Effector memory CD4-positive, alpha-beta T cell (primary cell): ENCODE measurements around the gene RBM14.
"Not testable (repeated sequence)": the region's sequence is repeated elsewhere in the genome, so short reads cannot be mapped to it uniquely, and the experiment has no call there.

ENCODE experiments used
- DNase-seq, 3 donors: peaks; one replicate each; pipeline ENCODE4 v3.0.0-alpha.2; 2020
- H3K27ac ChIP-seq: 2 replicates; pipeline ENCODE4 v1.7.0; 2013; ENCODE audit warnings: mild to moderate bottlenecking, low read length, moderate library complexity; ENCODE audit not compliant: insufficient read depth, poor library complexity, severe bottlenecking
- H3K27me3 ChIP-seq: replicated peaks from 2 replicates; pipeline ENCODE4 v1.7.0; 2013; ENCODE audit warnings: mild to moderate bottlenecking, low read length; ENCODE audit not compliant: insufficient read depth, control insufficient read depth, poor library complexity, severe bottlenecking
- H3K36me3 ChIP-seq: 2 replicates; pipeline ENCODE4 v1.7.0; 2013; ENCODE audit warnings: mild to moderate bottlenecking, low read length, moderate library complexity; ENCODE audit not compliant: control insufficient read depth, insufficient read depth
- H3K4me1 ChIP-seq: 2 replicates; pipeline ENCODE4 v1.7.0; 2013; ENCODE audit warnings: low read length, mild to moderate bottlenecking; ENCODE audit not compliant: control insufficient read depth, insufficient read depth, poor library complexity, severe bottlenecking
- H3K4me3 ChIP-seq: 2 replicates; pipeline ENCODE4 v1.7.0; 2013; ENCODE audit warnings: low read length, low read depth, mild to moderate bottlenecking; ENCODE audit not compliant: insufficient read depth, poor library complexity, severe bottlenecking
- H3K9me3 ChIP-seq: 2 replicates; pipeline ENCODE4 v1.7.0; 2013; ENCODE audit warnings: mild to moderate bottlenecking, low read length, moderate library complexity; ENCODE audit not compliant: control insufficient read depth

The RBM14 gene

GRCh38 chr11:66582565-66583147, 33.8 kb upstream of the RBM14 start:
- H3K27ac ChIP-seq: not testable (repeated sequence)

GRCh38 chr11:66585447-66585846, 31.0 kb upstream of the RBM14 start:
- H3K27me3 ChIP-seq, H3K36me3 ChIP-seq, H3K27ac ChIP-seq, DNase-seq, H3K9me3 ChIP-seq, H3K4me1 ChIP-seq, H3K4me3 ChIP-seq: not testable (repeated sequence)

More at GRCh38 chr11:66582565-66583147, 33.8 kb upstream of the RBM14 start:
- H3K9me3 ChIP-seq, H3K4me3 ChIP-seq, H3K27me3 ChIP-seq, H3K36me3 ChIP-seq, DNase-seq, H3K4me1 ChIP-seq: not testable (repeated sequence)

GRCh38 chr11:66586136-66586535, 30.3 kb upstream of the RBM14 start:
- no peak for DNase-seq
- Histone ChIP-seq H3K27me3 (no peaks in the 10 kb centered on the region), H3K9me3 (peaks cover 2% of the 10 kb centered on the region), H3K4me3 (no peak overlapping the region), H3K27ac (no peak overlapping the region), H3K4me1 (no peaks in the 10 kb centered on the region), H3K36me3 (no peaks in the 10 kb centered on the region)

- DNase-seq, H3K36me3 ChIP-seq, H3K27ac ChIP-seq, H3K4me3 ChIP-seq, H3K9me3 ChIP-seq, H3K27me3 ChIP-seq: not testable (repeated sequence)
- peaks cover 11% of the 10 kb centered on the region for H3K4me1 ChIP-seq
Observed at GRCh38 chr11:66589315-66589714, 27.1 kb upstream of the RBM14 start.

GRCh38 chr11:66589996-66590675, 26.3 kb upstream of the RBM14 start:
- H3K27ac ChIP-seq: no peak overlapping the region
- peaks cover 11% of the 10 kb centered on the region for H3K4me1 ChIP-seq
- H3K27me3 ChIP-seq: no peaks in the 10 kb centered on the region
- H3K36me3 ChIP-seq: no peaks in the 10 kb centered on the region
- DNase-seq: no peak
- no peaks in the 10 kb centered on the region for H3K9me3 ChIP-seq
- H3K4me3 ChIP-seq: no peak overlapping the region

GRCh38 chr11:66591175-66591574, 25.3 kb upstream of the RBM14 start:
- Histone ChIP-seq H3K27ac (no peak overlapping the region), H3K4me3 (no peak overlapping the region), H3K36me3 (no peaks in the 10 kb centered on the region), H3K9me3 (no peaks in the 10 kb centered on the region), H3K27me3 (no peaks in the 10 kb centered on the region), H3K4me1 (peaks cover 11% of the 10 kb centered on the region)
- no peak for DNase-seq

- Histone ChIP-seq H3K27me3 (no peaks in the 10 kb centered on the region), H3K27ac (peak within 1 kb of the TSS; percentile 81), H3K36me3 (no peaks in the 10 kb centered on the region), H3K4me1 (peaks cover 11% of the 10 kb centered on the region), H3K9me3 (no peaks in the 10 kb centered on the region), H3K4me3 (peak within 1 kb of the TSS; percentile 65)
- DNase-seq: peak; percentile 97 to 99 (median 99)
Observed at GRCh38 chr11:66592457-66593302, 23.8 kb upstream of the RBM14 start, which contains the start of the genes CCDC87 and CCS. Gene CCDC87, minus strand, starts transcription at chr11:66593063. Its CDS starts 48 bp downstream, at chr11:66593015. Gene CCS, plus strand, starts transcription at chr11:66593185. Its CDS starts 77 bp downstream, at chr11:66593262.

- no peak for DNase-seq
- Histone ChIP-seq H3K27me3 (no peaks in the 10 kb centered on the region), H3K9me3 (no peaks in the 10 kb centered on the region), H3K27ac (peak overlapping the region; percentile 81), H3K4me3 (peak overlapping the region; percentile 65), H3K4me1 (peaks cover 11% of the 10 kb centered on the region), H3K36me3 (no peaks in the 10 kb centered on the region)
Observed at GRCh38 chr11:66593303-66593635, 23.2 kb upstream of the RBM14 start.

- peaks cover 11% of the 10 kb centered on the region for H3K4me1 ChIP-seq
- H3K4me3 ChIP-seq: peak overlapping the region; percentile 65
- H3K9me3 ChIP-seq: no peaks in the 10 kb centered on the region
- no peak overlapping the region for H3K27ac ChIP-seq
- DNase-seq: no peak
- H3K27me3 ChIP-seq: no peaks in the 10 kb centered on the region
- no peaks in the 10 kb centered on the region for H3K36me3 ChIP-seq
Observed at GRCh38 chr11:66593650-66594049, 22.8 kb upstream of the RBM14 start.
